Adrenal gland (tissue), 5 donors: ENCODE data around the gene ANKRD37.
"Not testable (repeated sequence)": the region's sequence is repeated elsewhere in the genome, so short reads cannot be mapped to it uniquely, and the experiment has no call there.

ENCODE experiments used
- CTCF ChIP-seq, 6 experiments: fragments of 450-650 bp in 4 of 6; fragments of 200-600 bp in 2 of 6; sonication (generic) in 1 of 6; IDR thresholded peaks; 1 replicate in 5 of 6; 2 replicates in 1 of 6; pipeline versions ENCODE4 v1.5.1 to v1.8.0; 2016 to 2021; ENCODE audit warnings: antibody characterized with exemption in 6 of 6, mild to moderate bottlenecking in 2 of 6, moderate library complexity in 1 of 6
- POLR2A ChIP-seq, 2 donors: fragments of 450-650 bp; IDR thresholded peaks; one replicate each; pipeline ENCODE4 v1.6.1; 2017; ENCODE audit warnings: antibody characterized with exemption in 2 of 2, mild to moderate bottlenecking in 2 of 2, moderate library complexity in 1 of 2
- donor health status: DM: no; HTN: no; CAD: no.

GRCh38 chr4:185362570-185362969 is 34.1 kb upstream of the ANKRD37 start:
- TF ChIP-seq CTCF, POLR2A (IDR thresholded peaks at IDR 0.05): not testable (repeated sequence)
